Neural cell (in vitro differentiated cells): ENCODE results near the gene CEBPA.

ENCODE experiments used
- EZH2 ChIP-seq: fragments of 200-600, 300-800 bp; shearing (Covaris generic), sonication (generic); IDR thresholded peaks from 2 replicates; pipeline ENCODE4 v1.6.1; 2014; ENCODE audit warnings: antibody characterized with exemption, low read length, borderline replicate concordance, mild to moderate bottlenecking; ENCODE audit not compliant: insufficient read depth, poor library complexity, severe bottlenecking
- MXI1 ChIP-seq: fragments of 450-650 bp; conservative IDR thresholded peaks from 2 replicates; pipeline ENCODE4 v1.6.1; 2014; ENCODE audit warnings: antibody characterized with exemption, mild to moderate bottlenecking; ENCODE audit not compliant: poor library complexity, severe bottlenecking
- TF ChIP-seq, protein P1 (sequence below): fragments of 450-650 bp; IDR thresholded peaks from 2 replicates; pipeline ENCODE4 v1.5.1; 2014; ENCODE audit warnings: antibody characterized with exemption, mild to moderate bottlenecking, moderate library complexity; ENCODE audit not compliant: poor library complexity, severe bottlenecking

DNA sequence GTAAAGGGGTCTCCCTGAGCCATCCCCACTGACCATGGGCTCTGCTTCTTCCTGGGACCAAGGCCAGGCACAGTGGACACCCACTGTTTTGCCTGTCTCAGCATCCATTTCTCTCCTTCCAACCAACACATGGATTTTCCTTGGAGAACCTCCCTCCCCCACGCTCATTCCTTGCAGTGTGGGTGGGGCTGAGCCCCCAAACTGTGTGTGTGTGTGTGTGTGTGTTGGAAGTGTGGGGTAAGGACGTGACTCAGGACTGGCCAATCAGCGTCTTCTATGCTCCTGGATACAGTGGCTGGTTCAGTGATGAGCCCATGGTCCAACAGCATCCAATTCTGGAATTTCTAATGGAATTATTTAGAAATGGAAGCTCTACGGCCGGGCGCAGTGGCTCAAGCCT, 18.7 kb downstream of the CEBPA start:
- TF ChIP-seq, protein P1, sequence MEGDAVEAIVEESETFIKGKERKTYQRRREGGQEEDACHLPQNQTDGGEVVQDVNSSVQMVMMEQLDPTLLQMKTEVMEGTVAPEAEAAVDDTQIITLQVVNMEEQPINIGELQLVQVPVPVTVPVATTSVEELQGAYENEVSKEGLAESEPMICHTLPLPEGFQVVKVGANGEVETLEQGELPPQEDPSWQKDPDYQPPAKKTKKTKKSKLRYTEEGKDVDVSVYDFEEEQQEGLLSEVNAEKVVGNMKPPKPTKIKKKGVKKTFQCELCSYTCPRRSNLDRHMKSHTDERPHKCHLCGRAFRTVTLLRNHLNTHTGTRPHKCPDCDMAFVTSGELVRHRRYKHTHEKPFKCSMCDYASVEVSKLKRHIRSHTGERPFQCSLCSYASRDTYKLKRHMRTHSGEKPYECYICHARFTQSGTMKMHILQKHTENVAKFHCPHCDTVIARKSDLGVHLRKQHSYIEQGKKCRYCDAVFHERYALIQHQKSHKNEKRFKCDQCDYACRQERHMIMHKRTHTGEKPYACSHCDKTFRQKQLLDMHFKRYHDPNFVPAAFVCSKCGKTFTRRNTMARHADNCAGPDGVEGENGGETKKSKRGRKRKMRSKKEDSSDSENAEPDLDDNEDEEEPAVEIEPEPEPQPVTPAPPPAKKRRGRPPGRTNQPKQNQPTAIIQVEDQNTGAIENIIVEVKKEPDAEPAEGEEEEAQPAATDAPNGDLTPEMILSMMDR: no peak
- no peak for TF ChIP-seq EZH2
- no peak for TF ChIP-seq MXI1
